Stimulated activated CD4-positive, alpha-beta T cell treated with anti-CD3 and anti-CD28 coated beads, Interleukin-2, amount 100 ng/mL, for 4 hours (primary cell): ENCODE measurements around the gene AHI1.
"Not testable (repeated sequence)": the region's sequence is repeated elsewhere in the genome, so short reads cannot be mapped to it uniquely, and the experiment has no call there.

ENCODE experiments used
- DNase-seq: peaks from one replicate; pipeline ENCODE4 v3.0.0-alpha.2; 2020; ENCODE audit warnings: low read depth

AHI1 gene

DNA sequence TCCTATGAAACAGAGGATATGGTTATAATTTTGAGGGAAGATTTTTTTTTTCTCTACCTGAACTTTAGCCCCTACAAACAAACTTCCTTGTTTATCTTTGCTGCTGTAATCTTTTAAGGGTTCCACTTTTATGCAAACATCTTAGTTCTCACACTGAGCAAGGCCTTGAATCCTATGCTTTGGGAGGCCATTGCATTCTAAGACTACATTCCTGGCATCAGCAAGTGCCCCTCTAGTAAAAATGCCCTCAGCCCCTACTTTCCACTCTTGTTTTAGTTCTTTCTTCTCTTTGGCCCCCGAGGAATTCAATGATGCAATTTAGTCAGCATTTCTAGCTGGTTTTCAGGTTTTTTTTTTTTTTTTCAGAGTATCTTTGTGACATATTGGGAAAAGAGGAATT lies 8.1 kb upstream of the AHI1 start:
- no peak for DNase-seq

DNA sequence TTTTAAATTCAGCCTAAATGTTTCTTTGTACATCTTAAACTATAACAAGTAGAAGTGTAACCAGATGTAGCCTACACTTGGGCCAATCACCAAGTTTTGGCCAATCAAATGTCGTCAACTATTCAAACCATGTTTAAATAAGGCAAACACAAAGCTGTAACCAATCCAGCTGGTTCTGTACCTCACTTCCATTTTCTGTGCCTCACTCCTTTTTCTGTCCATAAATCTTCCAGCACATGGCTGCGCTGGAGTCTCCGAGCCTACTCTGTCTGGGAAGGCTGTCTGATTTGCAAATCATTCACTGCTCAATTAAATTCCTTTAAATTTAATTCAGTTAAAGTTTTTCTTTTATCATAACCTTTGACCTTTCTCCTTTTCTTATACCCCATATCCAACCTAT lies 7.7 kb upstream of the AHI1 start:
- no peak for DNase-seq

DNA sequence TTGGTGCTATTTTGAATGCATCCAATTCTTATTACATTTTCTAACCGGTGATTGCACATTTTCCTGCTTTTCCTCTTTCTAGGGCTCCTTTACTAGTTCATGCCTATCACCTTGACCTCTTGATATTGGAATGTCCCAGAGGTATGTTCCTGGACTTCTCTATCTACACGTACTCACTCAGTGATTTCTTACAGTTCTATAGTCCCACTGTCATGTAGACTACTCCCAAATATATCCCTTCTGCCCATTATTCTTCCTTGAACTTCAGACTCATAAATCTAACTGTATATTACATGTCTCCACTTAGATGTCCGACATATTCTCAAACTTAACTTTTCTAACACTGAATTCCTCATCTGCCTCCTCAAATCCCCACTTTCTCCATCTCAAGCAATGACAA lies 7.2 kb upstream of the AHI1 start:
- DNase-seq = no peak

- no peak for DNase-seq
Observed at GRCh38 chr6:135503703-135504475, 6.3 kb upstream of the AHI1 start.

DNA sequence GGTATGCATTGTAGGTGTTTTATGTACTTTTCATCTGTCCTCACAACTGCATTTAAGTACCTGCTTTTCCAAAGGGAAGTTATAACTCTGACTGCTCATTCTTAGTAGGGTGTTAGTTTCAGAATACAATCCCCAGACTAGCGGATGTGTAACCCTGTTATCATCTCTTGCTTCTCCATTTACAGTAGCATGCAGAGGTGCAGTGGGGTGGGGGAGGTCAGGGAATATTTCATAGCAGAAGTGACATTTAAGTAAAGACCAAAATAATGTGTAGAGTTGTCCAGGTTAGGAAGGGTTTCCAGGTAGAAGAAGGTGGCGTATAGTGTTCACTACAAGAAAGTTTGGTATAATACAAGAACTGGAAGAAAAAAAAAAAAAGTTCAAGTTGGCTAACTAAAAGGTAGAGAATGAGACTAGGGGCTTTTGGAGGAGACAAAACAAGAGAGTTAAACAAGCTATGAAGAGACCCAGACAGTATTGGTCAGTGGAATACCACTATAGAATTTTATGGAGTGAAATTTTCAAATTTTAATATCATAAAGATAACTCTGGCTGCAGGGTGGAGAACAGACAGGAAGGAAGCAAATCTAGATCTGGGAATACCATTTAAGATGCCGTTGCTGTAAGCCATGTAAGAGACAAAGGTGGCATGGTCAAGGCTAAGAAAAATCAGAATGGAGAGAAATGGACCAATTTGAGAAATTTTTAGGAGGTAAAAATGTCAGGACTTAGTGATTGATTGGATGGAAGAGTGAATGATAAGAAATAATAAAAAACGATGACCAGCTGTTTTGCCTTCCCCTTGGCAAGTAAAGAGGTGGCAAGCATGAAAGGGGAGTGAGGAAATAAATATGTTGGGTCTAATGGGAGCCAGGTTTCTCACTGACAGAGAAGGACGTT lies 2.2 kb upstream of the AHI1 start:
- DNase-seq = no peak

- DNase-seq = peak; percentile 59
Observed at GRCh38 chr6:135498185-135498841, 773 bp upstream of the AHI1 start.

DNA sequence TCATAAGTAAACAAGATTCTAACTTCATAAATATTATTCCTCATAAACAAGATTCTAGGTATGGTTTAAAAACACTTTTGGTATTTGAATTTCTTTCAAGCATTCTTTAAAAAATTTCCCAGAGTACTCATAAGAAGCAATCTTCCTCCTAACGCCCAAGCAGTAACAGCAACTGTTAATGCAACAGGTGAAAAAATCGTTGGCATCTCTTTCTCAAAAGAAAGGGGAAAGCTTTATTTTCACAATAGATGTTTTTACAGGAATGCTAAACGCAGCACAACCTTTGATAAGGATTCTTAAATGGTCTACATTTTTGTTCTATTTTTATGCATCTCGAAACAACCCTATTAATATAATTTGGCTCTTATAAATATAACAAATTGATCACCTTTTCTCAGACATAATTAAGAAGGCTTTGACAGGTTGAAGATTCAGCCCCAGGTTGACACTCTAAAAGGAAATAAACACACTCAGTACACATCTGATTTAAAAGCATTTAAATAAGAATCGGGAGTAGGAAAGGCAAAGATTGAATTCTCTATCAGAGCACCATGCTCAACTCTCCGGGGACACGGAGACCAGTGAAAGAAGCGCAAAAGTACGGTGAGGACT lies 634 bp downstream of the AHI1 start:
- DNase-seq = no peak

DNA sequence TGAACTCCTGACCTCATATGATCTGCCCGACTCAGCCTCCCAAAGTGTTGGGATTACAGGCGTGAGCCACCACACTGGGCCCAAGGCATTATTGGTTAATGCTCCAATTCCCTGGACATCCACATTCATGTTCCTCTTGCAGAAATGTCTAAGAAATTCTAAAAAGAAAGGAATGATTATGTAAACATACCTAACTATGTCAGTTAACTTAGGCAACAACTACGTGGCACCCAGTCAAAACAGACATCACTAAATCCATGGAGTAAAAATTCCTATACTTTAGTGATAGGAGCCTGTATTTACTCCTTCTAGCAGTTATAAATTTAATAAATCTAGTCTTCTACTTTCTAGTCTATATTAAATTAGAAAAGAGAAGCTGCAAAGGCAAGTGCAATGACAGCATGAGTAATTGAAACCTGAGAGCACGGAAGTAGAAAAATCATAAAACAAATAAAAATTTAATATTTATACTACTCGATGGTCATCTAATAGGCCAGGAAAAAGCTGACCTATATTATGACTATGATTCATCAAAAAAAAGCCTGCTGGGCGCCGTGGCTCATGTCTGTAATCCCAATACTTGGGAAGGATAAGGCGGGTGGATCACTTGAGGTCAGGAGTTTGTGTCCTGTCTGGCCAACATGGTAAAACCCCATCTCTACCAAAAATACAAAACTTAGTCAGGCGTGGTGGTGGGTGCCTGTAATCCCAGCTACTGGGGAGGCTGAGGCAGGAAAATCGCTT lies 4.2 kb downstream of the AHI1 start:
- DNase-seq = no peak

GRCh38 chr6:135490381-135490780 lies 7.2 kb downstream of the AHI1 start:
- DNase-seq = no peak

DNA sequence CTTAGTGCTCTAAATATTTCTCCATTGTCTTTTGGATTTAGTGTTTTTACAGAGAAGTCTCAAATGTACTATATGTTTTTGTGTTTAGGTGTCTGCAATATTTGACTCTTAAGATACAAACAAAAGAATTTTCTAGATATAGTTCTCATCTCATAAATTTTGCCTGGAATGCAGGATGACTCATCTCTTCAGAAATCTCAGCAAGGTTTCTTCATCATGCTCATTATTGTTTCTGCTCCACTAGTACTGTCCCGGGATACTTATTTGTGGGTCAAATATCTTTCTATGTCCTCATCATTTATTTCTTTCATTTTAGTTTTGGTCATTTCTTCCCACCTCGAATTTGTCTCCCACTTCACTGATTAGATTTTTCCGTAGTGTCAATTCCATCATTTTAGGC lies 9.5 kb downstream of the AHI1 start:
- DNase-seq = no peak

GRCh38 chr6:135483903-135484302 lies 13.6 kb downstream of the AHI1 start:
- DNase-seq = not testable (repeated sequence)

GRCh38 chr6:135481783-135482369 lies 15.7 kb downstream of the AHI1 start:
- no peak for DNase-seq

- no peak for DNase-seq
Observed at GRCh38 chr6:135479601-135480000, 17.9 kb downstream of the AHI1 start.

DNA sequence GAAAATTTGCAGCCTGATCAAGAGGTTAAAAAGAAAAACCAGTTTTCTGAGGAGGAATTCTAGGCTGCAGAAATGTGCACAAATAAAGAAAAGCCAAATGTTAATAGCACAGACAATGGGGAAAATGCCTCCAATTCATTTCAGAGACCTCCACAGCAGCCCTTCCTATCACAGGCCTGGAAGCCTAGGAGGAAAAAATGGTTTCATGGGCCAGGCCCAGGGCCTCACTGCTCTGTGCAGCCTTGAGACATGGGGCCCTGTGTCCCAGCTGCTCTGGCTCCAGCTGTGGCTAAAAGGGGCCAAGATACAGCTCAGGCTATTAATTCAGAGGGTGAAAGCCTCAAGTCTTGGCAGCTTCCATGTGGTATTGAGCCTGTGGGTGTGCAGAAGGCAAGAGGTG lies 18.9 kb downstream of the AHI1 start:
- no peak for DNase-seq

DNA sequence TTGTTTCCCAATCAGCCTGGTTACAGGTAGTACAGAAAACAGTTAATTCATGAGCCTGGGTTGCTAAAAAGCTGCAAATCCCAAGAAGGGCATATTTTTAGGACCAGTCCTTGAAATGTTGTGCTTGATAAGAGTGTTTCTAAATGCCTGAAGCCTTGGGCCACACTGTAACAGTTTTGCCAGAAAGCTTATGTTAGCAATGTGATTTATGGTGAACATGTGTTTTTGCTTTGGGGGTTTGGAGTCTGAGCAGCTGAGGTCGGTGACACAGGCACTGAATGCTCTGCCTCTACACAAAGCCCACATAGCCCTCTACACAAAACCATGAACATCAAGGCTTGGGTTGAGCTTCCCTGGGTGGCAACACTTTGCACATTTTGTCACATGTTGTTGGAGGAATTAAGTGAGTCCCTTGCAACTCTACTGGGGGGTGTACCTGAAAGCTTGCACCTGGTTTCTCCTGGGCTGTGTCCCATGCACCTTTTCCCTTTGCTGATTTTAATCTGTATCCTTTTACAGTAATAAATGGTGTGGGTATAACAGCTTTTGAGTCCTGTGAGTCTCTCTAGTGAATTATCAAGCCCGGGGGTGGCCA lies 22.2 kb downstream of the AHI1 start:
- no peak for DNase-seq

DNA sequence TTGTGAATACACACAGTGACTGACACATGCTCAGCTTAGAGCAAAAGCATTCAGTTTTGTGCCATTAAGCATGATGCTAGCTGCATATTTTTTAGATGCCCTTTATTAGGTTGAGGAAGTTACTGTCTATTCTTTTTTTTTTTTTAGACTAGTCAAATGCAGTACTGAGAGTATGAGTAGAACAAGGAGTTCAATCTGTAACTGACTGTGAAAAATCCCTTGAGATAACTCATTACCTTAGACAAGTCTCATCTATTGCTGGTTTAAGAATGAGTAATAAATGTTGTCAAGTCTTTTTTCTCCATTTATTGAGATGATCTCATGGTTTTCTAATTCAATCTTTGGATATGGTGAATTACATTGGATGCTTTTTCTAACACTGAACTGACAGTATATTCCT lies 23.2 kb downstream of the AHI1 start:
- DNase-seq = no peak

GRCh38 chr6:135465903-135466302 lies 31.6 kb downstream of the AHI1 start:
- no peak for DNase-seq

DNA sequence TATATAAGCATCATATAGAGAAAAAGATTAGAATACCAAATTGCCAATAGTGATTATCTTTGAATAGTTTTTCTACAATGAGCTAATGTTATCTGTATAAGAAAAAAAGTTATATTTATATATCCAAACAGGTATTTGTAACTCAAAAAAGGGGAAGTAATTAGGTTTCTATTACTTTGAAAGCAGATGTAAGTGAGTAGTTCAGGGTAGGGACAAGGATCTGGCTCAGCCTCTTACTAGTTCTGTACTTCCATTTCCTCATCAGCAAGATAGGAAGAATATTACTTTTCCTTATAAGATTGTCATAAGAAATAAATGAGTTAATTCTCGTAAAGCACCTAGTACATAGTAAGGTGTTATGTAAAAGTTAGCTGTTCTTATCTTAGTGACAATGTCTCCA lies 32.2 kb downstream of the AHI1 start:
- DNase-seq = no peak

- DNase-seq = no peak
Observed at GRCh38 chr6:135464634-135465033, 32.9 kb downstream of the AHI1 start.

- DNase-seq = no peak
Observed at GRCh38 chr6:135461208-135461607, 36.3 kb downstream of the AHI1 start.

- no peak for DNase-seq
Observed at GRCh38 chr6:135458051-135458450, 39.5 kb downstream of the AHI1 start.
